ENCODE measurements around the gene RCOR1.

- TF ChIP-seq CTCF (IDR thresholded peaks at IDR 0.05; ENCODE audit: insufficient read depth, low read length, poor library complexity, severe bottlenecking) (no peak), EZH2phosphoT487 (conservative IDR thresholded peaks at IDR 0.05; ENCODE audit: low read length) (no peak)
Measured at GRCh38 chr14:102629808-102630350, 37.4 kb downstream of the RCOR1 start.
